Transverse colon (tissue), 3 donors: ENCODE data around the gene OSBPL9.

Experiments
- EP300 ChIP-seq: sonication (generic); formaldehyde crosslinking; IDR thresholded peaks from one replicate; pipeline ENCODE4 v1.6.1; 2017; ENCODE audit warnings: antibody characterized with exemption, low read depth
- POLR2A ChIP-seq: fragments of 450-650 bp; IDR thresholded peaks from one replicate; pipeline ENCODE4 v1.6.1; 2016; ENCODE audit warnings: antibody characterized with exemption, mild to moderate bottlenecking, moderate library complexity
- TF ChIP-seq, protein P1 (sequence below), 5 experiments: fragments of 200-600 bp in 3 of 5; fragments of 450-650 bp in 2 of 5; sonication (generic) in 3 of 5; IDR thresholded peaks; 1 replicate in 2 of 5; 2 replicates in 3 of 5; pipeline ENCODE4 v1.5.1; 2016 to 2017; ENCODE audit warnings: antibody characterized with exemption in 5 of 5, inconsistent platforms in 3 of 5, mild to moderate bottlenecking in 2 of 5, moderate library complexity in 1 of 5

DNA sequence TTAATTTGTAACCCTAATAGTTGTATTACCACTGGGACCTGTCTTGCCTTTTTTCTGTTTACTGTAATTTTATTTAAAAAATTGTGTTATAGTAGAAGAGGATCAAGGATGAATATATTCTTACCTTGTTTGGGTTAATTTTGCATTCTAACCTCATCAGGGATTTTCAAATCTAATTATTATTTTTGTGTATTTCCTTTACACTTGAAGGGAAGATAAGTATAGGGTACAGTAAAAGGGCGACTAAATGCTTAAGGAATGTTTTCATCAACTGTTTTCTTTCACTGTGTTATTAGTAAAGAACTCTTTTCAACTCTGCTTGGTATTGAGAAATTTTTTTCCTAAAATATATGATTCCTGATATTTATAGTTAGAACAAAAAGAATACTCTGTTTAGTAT is 33.3 kb downstream of the OSBPL9 start:
- TF ChIP-seq, protein P1, sequence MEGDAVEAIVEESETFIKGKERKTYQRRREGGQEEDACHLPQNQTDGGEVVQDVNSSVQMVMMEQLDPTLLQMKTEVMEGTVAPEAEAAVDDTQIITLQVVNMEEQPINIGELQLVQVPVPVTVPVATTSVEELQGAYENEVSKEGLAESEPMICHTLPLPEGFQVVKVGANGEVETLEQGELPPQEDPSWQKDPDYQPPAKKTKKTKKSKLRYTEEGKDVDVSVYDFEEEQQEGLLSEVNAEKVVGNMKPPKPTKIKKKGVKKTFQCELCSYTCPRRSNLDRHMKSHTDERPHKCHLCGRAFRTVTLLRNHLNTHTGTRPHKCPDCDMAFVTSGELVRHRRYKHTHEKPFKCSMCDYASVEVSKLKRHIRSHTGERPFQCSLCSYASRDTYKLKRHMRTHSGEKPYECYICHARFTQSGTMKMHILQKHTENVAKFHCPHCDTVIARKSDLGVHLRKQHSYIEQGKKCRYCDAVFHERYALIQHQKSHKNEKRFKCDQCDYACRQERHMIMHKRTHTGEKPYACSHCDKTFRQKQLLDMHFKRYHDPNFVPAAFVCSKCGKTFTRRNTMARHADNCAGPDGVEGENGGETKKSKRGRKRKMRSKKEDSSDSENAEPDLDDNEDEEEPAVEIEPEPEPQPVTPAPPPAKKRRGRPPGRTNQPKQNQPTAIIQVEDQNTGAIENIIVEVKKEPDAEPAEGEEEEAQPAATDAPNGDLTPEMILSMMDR (IDR thresholded peaks at IDR 0.05): no peak
- TF ChIP-seq POLR2A: no peak
- TF ChIP-seq EP300: no peak
